Measurements from ENCODE around the gene MARCHF4.

Gene MARCHF4

DNA sequence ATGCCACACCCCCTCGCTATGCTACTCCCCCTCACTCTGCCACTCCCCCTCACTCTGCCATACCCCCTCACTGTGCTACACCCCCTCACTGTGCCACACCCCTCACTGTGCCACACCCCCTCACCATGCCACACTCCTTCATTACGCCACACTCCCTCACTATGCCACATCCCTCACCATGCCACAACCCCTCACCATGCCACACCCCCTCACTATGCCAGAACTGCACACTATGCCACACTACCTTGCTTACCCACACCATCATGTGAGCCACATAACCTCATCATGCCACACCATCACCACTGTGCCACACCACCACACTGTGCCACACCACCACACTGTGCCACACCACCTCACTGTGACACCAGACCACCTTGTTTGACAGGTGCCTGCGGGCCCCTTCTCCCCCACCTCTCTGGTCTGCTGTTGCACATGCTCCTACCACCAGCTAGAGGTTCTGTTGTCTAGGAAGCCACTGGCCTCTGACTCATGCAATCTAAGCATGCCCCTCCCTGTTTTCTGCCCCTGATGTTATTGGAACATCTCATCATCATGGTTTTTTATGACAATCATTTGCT, 22.0 kb downstream of the MARCHF4 start:
- no peak for DNase-seq (ENCODE audit: low read depth in 2 of 2)

DNA sequence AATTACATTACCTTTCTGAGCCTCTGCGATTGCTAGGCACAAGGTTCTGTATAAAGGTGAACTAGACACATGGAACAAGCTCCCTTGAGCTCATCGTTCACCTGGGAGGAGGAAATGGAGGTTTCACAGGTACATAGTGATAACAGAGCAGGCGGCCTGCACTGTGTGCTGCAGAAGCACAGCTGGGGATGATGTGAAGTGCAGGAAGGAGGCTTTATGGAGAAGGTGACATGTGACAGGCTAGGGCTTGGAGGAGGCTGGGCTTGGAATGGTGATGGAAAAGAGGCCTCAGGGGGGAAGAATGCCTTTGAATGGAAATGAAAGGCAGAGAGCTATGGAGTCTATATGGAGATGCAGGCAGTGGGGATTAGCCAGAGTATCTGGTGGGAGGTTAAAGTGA, 22.9 kb downstream of the MARCHF4 start:
- no peak for DNase-seq (ENCODE audit: low read depth in 2 of 2)

DNA sequence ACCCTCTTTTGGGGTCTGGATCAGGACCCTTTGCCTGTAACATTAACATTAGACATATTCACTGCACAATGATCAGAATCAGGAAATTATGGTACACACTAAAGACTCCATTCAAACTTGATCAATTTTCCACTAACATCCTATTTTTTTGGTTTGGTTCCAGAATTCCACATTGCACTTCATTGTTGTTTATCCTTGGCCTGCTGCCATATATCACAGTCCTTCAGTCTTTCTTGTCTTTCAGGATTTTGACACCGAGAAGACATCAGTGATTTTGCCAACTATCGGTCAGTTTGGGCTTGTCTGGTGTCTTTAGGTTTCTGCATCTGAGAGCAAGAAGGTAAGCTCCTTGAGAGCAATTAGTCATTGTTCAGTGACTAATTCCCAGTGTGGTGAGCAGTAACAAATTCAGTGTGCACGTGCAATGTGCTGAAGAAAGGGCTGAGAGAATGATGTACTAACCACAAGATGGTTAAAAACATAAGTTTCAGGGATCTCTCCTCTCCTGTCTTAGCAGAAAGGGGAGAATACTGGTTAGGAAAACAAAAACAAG, 23.5 kb downstream of the MARCHF4 start:
- DNase-seq (ENCODE audit: low read depth in 2 of 2): peak in 1 of 2 experiments; percentile 54

DNA sequence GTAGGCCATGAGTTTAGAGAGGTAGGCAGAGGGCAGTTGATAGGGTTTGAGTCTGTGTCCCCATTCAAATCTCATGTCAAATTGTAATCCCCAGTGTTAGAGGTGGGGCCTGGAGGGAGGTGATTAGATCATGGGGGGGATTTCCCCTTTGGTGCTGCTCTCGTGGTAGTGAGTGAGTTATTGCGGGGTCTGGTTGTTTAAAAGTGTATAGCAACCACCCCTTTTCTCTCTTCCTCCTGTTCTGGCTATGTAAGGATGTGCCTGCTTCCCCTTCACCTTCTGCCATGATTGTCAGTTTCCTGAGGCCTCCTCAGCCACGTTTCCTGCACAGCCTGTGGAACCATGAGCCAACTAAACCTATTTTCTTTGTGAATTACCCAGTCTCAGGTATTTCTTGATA, 25.5 kb downstream of the MARCHF4 start:
- no peak for DNase-seq (ENCODE audit: low read depth in 2 of 2)

DNA sequence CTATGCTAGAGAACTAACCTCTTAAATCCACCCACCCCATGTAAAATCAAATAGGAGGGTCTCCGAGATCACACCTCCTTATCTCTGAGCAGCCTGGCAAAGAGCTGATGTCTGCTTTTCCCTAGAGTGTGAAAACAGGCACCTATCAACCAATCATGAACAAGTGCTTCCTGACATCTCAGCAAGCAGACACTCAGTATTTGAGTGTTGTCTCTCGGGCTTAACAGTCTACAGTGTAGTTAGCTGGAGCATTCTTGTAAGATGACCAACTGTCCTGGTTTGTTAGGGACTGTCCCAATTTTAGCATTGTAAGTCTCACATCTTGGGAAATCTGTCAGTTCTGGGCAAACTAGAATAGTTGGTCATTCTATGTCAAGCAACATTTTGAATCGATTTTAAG, 26.4 kb downstream of the MARCHF4 start:
- no peak for DNase-seq (ENCODE audit: low read depth in 2 of 2)

DNA sequence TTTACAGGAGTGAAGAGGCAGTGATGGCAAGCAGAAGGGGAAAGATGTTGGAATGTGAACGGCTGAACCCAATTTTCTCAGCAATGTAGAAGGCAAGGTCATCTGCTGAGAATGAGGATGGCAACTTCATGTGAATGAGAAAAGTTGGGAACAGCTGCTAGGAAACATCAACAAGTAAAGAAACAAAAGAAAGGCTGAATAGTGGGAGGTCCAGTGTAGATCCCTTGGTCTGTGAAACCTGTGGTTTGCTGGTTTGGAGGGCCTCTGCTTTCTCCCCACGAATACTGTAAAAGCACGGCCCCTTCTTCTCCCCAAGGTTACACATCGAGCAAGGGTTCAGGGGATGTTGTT, 27.4 kb downstream of the MARCHF4 start:
- DNase-seq (ENCODE audit: low read depth in 2 of 2): no peak

DNA sequence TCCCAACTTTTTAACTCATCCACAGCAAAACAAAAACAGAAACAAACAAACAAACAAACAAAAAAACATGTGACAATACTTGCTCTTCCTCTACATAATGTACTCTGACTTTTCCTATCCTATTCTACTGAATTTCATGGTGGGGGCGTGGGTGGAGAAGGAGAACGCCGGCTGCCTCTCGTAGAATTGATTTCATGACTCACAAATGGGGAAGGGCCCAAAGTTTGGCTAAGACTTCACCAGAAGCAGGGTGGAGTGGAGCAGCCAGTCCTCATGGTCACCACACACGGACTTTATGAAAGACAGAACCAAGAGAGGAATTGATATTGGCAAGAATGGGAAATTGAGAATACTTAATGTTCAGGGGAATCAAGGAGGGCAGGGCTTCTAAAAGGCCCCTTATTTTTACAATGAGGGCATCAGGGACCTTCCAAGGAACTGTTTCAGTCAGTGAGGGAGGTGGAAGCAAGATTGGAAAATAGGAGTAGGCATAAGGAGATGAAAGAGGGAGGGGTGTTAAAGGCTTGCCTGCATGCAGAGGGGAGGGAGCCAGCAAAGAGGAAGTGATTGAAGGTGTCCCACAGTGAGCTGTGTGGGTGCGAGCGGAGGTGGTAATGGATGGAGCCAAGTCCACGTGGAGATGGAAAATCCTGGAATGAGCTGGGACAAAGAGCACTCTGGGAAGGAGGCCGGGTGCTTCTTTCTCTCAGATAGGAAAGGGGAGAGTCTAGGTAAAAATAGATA, 27.9 kb downstream of the MARCHF4 start:
- DNase-seq (ENCODE audit: low read depth in 2 of 2): no peak

DNA sequence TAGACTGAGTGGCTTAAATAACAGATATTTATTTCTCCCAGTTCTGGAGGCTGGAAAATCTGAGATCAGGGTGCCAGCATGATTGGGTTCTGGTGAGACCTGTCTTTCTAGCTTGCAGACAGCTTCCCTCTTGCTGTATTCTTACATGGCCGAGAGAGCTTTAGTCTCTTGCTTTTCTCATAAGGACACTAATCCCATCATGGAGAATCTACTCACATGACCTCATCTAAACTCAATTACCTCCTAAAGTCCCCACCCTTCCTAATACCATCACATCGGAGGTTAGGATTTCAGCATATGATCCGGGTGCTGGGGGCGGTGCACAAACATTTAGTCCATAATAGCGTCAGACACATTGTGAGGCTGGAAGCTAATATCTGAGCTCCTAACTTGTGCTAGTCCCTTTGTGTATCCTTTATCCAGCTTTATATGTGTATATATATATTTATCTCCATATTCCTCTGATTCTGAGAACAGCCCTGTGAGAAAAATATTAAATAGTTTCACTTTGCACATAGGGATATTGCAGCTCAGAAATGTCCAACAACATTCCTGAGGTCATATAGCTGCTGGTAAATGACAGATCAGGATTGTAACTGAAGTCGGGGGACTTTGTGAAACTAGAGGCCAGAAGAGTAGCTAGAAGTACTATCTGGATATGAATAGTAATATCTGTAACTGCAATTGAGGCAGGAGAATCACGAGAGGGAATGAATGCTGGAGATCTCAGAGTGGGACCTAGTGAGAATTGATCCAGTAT, 28.9 kb downstream of the MARCHF4 start:
- no peak for DNase-seq (ENCODE audit: low read depth in 2 of 2)

DNA sequence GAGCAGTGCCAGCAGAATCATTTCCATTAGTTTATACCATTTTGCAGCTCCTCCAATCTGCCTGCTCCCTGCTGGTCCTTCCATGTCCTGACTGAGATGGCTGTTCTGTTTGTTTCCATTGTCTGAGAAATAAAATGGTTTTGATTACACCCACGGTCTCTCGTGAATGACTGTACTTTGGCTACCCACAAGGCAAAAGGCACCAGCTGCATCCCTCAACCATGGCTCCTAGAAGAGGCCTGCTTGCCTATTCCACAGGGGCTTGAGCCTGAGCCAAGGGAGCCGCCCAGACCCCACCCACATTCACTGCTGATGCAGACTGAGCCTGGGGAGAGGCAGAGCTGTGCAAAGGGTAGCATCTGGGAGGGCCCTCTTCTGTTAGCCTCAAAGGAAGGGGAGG, 31.2 kb downstream of the MARCHF4 start:
- DNase-seq (ENCODE audit: low read depth in 2 of 2): no peak

DNA sequence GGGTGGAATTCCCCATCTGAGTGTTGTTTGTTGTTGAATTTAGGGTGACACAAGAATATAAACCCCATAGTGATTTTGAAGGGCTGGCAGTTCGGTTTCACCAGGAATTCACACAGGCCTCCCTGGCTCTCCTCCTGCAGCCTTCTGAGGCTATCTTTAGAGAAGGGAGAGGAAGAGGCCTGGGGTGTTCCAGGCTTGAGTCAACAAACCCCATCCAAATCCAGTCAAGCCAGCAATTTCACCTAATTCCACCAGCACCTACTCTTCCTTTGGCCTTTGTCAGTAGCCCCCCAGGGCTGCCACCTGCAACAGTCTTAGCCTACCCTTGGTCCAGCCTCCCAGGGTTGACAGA, 32.0 kb downstream of the MARCHF4 start:
- DNase-seq (ENCODE audit: low read depth in 2 of 2): no peak

DNA sequence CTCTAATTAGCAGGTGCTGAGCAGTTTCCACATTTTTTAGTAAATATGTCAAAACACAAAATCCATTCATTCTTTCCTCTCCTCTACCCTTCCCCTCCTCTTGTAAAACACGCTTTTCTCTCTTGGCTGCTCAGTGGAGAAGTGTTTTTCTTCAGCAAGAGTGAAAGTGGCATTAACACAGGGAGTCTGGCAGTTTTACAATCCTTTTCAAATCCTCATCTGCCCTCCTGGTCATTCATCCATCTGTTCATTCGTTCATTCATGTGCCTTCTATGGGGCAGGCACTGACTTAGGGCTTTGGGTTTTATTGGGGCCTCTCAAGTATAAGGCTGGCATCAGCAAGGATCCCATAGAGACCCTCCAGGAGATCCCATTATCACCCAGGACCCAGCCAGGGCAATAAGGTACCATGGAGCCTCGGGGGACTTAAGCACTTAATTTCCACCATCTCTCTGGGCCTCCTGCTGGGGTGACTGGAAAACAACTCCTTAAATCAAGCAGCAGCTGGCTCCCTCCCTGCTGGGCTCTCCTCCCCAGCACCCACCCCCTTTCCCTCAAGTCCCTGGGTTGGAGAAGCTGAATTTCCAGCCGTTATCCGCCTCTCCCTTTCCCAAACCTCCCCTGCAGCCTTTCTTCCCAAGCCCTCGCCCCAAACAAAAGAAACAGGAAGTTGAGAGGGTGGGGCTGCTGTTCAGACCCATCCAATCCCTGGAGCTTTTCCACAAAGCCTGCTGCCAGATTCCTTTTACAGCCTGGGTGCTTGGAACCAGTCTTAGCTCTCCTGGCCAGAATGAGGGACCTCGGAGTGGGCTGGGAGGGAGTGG, 32.6 kb downstream of the MARCHF4 start:
- peak; percentile 59 for DNase-seq (ENCODE audit: low read depth in 2 of 2)

DNA sequence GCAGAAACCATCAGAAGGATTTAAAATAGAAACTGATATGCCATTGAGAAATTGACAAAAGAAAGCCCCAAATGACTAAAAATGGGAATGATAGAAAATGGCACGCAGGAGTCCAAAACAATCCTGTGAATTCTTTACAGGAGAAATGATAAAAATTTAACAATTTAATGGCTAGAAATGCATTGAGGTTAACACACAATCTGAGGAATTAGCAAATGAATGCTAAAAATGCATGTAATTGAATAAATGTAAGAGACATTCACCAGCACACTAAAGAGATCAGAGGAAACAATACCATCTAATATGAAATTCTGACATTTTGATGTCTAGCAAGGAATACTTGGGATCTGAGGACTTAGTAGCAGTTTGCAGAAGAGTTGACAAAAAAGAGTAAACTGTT, 37.0 kb downstream of the MARCHF4 start:
- DNase-seq (ENCODE audit: low read depth in 2 of 2): no peak

DNA sequence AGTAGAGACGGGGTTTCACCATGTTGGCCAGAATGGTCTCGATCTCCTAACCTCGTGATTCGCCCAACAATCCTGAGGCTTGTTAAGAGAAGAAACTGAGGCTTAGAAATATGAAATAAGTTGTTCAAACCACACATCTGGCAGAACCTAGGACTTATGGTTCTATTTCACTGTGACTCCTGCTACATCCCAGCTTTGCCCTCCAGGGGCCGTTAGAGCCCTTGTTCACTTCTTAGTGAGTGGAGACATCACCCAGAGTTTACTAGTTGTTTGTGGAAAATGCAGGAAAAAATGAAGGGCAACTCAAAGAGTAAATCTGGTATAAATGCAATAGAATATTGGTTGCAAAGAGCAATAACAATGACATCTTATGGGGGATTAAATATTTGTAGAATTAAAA, 43.9 kb downstream of the MARCHF4 start:
- no peak for DNase-seq (ENCODE audit: low read depth in 2 of 2)

DNA sequence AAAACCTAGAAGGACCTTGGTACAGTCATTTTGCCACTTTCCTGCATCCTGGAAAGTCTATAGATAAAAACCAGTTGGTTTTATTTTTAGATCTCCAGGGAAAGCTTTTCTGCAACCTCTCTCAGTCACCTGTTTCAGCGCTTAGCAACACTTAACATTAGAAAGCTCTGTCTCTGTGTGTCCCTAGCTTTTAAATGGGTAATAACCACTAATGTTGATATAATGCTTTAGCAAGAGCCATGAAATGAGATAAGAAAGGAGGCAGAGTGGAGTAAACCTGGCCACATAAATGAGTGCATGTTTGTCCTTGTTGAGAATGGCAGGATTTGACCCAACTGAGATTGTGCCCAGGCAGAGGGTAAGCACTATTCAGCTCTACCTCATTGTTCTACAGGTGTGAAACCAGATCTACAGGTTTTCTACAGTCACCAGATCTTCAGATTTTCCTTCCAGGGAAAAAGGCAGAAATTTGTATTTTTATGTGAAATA, 44.8 kb downstream of the MARCHF4 start:
- DNase-seq (ENCODE audit: low read depth in 2 of 2): no peak
